RWPE2 (cell line): ENCODE data around the gene ZNF333.
"Not testable (repeated sequence)": the region's sequence is repeated elsewhere in the genome, so short reads cannot be mapped to it uniquely, and the experiment has no call there.

Experiments used
- ATAC-seq: fragments of 200-7000 bp; cut with Tn5 transposase; 3 replicates; pipeline ENCODE4 v1.9.1; 2021; ENCODE audit warnings: low read depth
- DNase-seq: peaks from one replicate; pipeline ENCODE4 v3.0.0-alpha.2; 2020; ENCODE audit warnings: low spot score
- H3K27ac ChIP-seq: fragments of 450-650 bp; 2 replicates; pipeline ENCODE4 v1.5.1; 2017; ENCODE audit warnings: mild to moderate bottlenecking; ENCODE audit not compliant: poor library complexity, severe bottlenecking
- H3K27me3 ChIP-seq: fragments of 250-450 bp; sonication (Bioruptor Pico); 2 replicates; pipeline ENCODE4 v1.5.1; 2021; ENCODE audit warnings: mild to moderate bottlenecking, moderate library complexity; ENCODE audit not compliant: insufficient read depth, poor library complexity, severe bottlenecking
- H3K36me3 ChIP-seq: fragments of 250-450 bp; sonication (Bioruptor Pico); 2 replicates; pipeline ENCODE4 v1.5.1; 2020; ENCODE audit warnings: low read depth, mild to moderate bottlenecking, moderate library complexity
- H3K4me1 ChIP-seq: fragments of 250-450 bp; sonication (Bioruptor Pico); 2 replicates; pipeline ENCODE4 v1.5.1; 2021; ENCODE audit warnings: mild to moderate bottlenecking, moderate library complexity; ENCODE audit not compliant: insufficient read depth, poor library complexity, severe bottlenecking
- H3K4me3 ChIP-seq: fragments of 250-450 bp; sonication (Bioruptor Pico); 2 replicates; pipeline ENCODE4 v1.5.1; 2021; ENCODE audit warnings: mild to moderate bottlenecking, moderate library complexity; ENCODE audit not compliant: severe bottlenecking
- H3K9me3 ChIP-seq: fragments of 250-450 bp; sonication (Bioruptor Pico); 2 replicates; pipeline ENCODE4 v1.5.1; 2021; ENCODE audit warnings: mild to moderate bottlenecking, moderate library complexity; ENCODE audit not compliant: severe bottlenecking
- CTCF ChIP-seq: fragments of 450-650 bp; IDR thresholded peaks from one replicate; pipeline ENCODE4 v1.5.1; 2017; ENCODE audit warnings: mild to moderate bottlenecking, moderate library complexity; ENCODE audit not compliant: poor library complexity, severe bottlenecking

The ZNF333 gene

DNA sequence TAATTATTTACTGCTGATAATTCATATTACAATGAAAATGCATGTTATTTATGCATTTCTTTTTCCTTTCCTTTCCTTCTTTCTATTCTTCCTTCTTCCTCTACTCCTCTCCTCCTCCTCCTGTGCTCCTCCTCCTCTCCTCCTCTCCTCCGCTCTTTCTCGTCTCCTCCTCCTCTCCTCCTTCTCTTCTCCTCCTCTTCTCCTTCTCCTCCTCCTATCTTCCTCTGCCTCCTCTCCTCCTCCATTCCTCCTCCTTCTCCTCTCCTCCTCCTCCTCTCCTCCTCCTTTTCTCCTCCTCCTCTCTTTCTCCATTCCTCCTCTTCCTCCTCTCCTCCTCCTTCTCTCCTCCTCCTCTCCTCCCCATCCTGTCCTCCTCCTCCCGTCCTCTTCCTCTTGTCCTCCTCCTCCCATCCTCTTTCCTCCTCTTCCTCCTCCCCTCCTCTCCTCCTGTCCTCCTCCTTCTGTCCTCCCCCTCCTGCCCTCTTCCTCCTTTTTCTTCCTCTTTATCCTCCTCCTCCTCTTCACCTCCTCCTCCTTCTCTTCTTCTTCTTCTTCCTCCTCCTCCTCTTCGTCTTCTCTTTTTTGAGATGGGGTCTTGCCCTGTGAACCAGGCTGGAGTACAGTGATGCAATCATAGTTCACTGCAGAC is 73.8 kb downstream of the ZNF333 start:
- H3K4me3 ChIP-seq: no peak overlapping the region
- no peak overlapping the region for H3K27ac ChIP-seq
- DNase-seq (no peak), ATAC-seq (no peak)
- no peaks in the 10 kb centered on the region for H3K27me3 ChIP-seq
- no peaks in the 10 kb centered on the region for H3K9me3 ChIP-seq
- no peaks in the 10 kb centered on the region for H3K4me1 ChIP-seq
- no peaks in the 10 kb centered on the region for H3K36me3 ChIP-seq
- no peak for TF ChIP-seq CTCF

GRCh38 chr19:14764401-14764800 is 74.6 kb downstream of the ZNF333 start:
- H3K4me3 ChIP-seq: no peak overlapping the region
- no peak for ATAC-seq

DNA sequence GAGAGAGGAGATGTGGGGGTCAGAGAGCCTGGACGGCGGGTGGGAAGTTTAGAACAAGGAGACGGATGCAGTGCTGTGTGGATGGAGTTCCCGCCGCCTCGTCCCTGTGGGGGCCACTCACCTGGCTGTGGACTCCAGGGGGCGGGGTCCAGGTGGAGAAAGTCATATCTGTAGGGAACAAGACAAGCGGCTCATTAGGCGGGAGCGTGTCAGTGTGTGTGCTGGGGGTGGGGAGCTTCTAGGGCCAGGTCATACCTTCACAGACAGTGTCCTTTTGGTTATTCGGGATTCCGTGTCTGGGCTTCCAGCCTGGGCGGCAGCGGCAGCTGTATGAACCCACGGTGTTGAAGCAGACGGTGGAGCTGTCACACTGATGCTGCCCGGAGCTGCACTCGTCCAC is 75.6 kb downstream of the ZNF333 start:
- H3K36me3 ChIP-seq, ATAC-seq, H3K9me3 ChIP-seq: not testable (repeated sequence)

More at GRCh38 chr19:14764401-14764800, 74.6 kb downstream of the ZNF333 start:
- Histone ChIP-seq H3K9me3 (no peaks in the 10 kb centered on the region), H3K27ac (no peak overlapping the region), H3K4me1 (no peaks in the 10 kb centered on the region), H3K27me3 (no peaks in the 10 kb centered on the region), H3K36me3 (no peaks in the 10 kb centered on the region)
- DNase-seq: peak; percentile 29
- no peak for TF ChIP-seq CTCF

DNA sequence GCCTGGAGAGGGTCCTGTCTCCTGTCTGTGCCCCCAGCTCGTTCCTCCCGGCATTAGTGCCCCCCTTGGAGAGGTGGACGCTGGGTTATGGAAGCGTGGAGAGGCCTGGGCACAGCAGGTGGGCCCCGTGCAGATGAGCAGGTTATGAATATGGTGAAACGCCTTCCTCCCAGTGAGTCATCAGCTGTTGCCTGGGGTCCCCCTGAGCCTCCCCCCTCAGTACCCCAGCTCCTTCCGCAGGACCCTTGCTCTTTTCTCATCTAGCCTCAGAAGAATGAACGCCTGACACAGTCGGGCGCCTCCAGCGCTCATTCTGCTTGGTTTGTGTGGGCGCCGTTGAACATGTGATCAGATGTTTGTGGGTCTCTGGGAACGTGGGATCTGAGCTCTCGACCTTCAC is 76.0 kb downstream of the ZNF333 start:
- not testable (repeated sequence) for H3K4me1 ChIP-seq, H3K4me3 ChIP-seq, ATAC-seq, H3K9me3 ChIP-seq, H3K27me3 ChIP-seq, H3K36me3 ChIP-seq, H3K27ac ChIP-seq
- DNase-seq: peak; percentile 15

More for the DNA sequence above, 75.6 kb downstream of the ZNF333 start:
- not testable (repeated sequence) for H3K4me3 ChIP-seq, H3K4me1 ChIP-seq, H3K27ac ChIP-seq, H3K27me3 ChIP-seq, DNase-seq

DNA sequence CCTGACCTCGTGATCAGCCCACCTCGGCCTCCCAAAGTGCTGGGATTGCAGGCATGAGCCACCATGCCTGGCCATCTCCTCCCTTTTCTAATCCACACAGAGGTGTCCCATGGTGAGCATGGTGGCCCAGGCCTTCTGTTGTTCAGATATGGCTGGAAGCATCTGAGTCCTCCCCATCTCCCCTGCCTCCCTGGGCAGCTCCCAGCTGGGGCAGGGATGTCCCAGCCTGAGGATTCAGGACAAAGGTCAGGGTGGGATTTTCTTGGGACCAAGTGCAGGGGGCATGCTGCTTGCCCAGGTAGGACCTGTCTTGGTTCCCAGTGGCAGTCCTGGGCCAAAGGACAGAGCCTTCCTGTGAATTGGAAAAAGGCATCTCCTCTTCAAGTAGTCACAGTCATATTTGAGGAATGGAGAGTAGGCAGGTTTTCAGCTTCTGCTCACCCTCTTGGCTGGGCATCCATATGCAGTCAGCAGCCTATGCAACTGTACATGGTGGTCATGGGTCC is 77.7 kb downstream of the ZNF333 start:
- Histone ChIP-seq H3K27ac (no peak overlapping the region), H3K36me3 (no peaks in the 10 kb centered on the region), H3K27me3 (no peaks in the 10 kb centered on the region), H3K9me3 (no peaks in the 10 kb centered on the region), H3K4me3 (no peak overlapping the region), H3K4me1 (no peaks in the 10 kb centered on the region)
- ATAC-seq: no peak
- TF ChIP-seq CTCF: no peak
- DNase-seq: peak; percentile 9

GRCh38 chr19:14768001-14768400 is 78.2 kb downstream of the ZNF333 start:
- Histone ChIP-seq H3K36me3 (no peaks in the 10 kb centered on the region), H3K9me3 (no peaks in the 10 kb centered on the region), H3K4me3 (no peak overlapping the region), H3K4me1 (no peaks in the 10 kb centered on the region), H3K27me3 (no peaks in the 10 kb centered on the region), H3K27ac (no peak overlapping the region)
- no peak for ATAC-seq
- no peak for TF ChIP-seq CTCF
- peak; percentile 21 for DNase-seq
